ENCODE measurements around the gene COX7C.

The COX7C gene

GRCh38 chr5:86664173-86664572 is 46.4 kb downstream of the COX7C start:
- no peak for DNase-seq (ENCODE audit: low read depth in 2 of 2)

GRCh38 chr5:86665984-86666760 is 48.4 kb downstream of the COX7C start:
- DNase-seq (ENCODE audit: low read depth in 2 of 2), result no peak

- no peak for DNase-seq (ENCODE audit: low read depth in 2 of 2)
Measured at GRCh38 chr5:86666981-86667380, 49.2 kb downstream of the COX7C start.

All from stimulated activated CD8-positive, alpha-beta memory T cell treated with anti-CD3 and anti-CD28 coated beads, Interleukin-7, amount 100 ng/mL, for 4 hours (primary cell).